Mammary epithelial cell (primary cell): ENCODE measurements around the gene NDUFAF8.

Experiments
- EZH2 ChIP-seq: IDR thresholded peaks from 2 replicates; pipeline ENCODE4 v1.6.1; 2012; ENCODE audit warnings: low read length, inconsistent platforms, borderline replicate concordance
- TF ChIP-seq, protein P1 (sequence below), 2 donors: IDR thresholded peaks in 1 of 2; conservative IDR thresholded peaks in 1 of 2; 2 replicates each; pipeline ENCODE4 v1.5.1; 2011 to 2012; ENCODE audit warnings: inconsistent platforms in 2 of 2, low read length in 2 of 2, mild to moderate bottlenecking in 2 of 2, control low read depth in 1 of 2, low read depth in 1 of 2; ENCODE audit not compliant: insufficient read depth in 1 of 2; ENCODE audit errors: extremely low read depth in 1 of 2

DNA sequence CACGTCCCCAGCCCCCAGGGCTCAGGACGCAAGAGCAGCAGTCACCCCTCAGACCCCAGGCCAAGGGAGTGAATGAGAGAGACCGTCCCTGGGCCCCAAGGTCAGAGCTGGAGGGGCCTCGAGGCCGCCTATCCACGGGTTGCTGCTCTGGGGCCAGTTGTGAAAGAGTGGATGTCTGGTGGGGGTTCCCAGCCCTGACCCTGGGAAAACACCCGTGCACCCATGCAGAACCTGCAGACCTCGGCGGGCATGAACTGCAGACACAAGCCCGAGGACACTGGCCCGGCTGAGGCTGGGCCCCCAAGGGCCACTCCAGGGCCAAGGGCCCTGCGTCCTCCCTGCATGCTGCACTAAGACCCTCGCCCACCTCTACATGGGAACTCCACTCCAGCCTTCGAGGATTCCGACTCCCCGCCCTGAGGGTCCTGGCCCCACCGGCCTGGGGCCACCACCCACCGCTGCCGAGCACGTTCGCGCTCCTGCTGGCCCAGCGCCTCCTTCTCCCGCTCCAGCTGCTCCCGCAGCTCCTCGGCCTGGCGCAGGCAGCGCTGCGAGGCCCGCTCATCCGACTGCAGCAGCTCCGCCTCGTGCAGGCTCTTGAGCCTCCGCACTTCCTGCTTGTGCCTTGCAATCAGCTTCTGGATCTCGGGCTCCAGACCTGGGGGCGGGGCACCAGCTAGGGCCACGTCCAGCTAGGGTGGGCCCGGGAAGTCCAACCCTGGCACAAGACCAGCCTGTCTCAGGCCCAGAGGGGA lies 45.5 kb upstream of the NDUFAF8 start:
- TF ChIP-seq EZH2 = no peak
- TF ChIP-seq, protein P1, sequence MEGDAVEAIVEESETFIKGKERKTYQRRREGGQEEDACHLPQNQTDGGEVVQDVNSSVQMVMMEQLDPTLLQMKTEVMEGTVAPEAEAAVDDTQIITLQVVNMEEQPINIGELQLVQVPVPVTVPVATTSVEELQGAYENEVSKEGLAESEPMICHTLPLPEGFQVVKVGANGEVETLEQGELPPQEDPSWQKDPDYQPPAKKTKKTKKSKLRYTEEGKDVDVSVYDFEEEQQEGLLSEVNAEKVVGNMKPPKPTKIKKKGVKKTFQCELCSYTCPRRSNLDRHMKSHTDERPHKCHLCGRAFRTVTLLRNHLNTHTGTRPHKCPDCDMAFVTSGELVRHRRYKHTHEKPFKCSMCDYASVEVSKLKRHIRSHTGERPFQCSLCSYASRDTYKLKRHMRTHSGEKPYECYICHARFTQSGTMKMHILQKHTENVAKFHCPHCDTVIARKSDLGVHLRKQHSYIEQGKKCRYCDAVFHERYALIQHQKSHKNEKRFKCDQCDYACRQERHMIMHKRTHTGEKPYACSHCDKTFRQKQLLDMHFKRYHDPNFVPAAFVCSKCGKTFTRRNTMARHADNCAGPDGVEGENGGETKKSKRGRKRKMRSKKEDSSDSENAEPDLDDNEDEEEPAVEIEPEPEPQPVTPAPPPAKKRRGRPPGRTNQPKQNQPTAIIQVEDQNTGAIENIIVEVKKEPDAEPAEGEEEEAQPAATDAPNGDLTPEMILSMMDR (conservative IDR thresholded peaks at IDR 0.05 in 1 of 2, IDR thresholded peaks at IDR 0.05 in 1 of 2; ENCODE audit: extremely low read depth in 1 of 2, insufficient read depth in 1 of 2, low read depth in 1 of 2, low read length in 2 of 2) = no peak
